HTR-8/SVneo (cell line): ENCODE results near the gene NHS.
A peak's percentile ranks its signal among the peaks of the same experiment; 100 is the strongest.

Experiments
- DNase-seq: peaks from one replicate; pipeline ENCODE4 v3.0.0; 2011; ENCODE audit warnings: low spot score, mixed read lengths; ENCODE audit not compliant: insufficient read length
- FAIRE-seq: peaks from 2 replicates; lab custom pipeline; 2011; peaks lifted over from hg19 to GRCh38; lab: Jason Lieb, UNC

Gene NHS

GRCh38 chrX:17374619-17375366 lies at the start of gene NHS:
Gene NHS (plus strand): TSS chrX:17375200. CDS start chrX:17375758, 558 bp downstream.
- FAIRE-seq (no peak), DNase-seq (peak; percentile 26)

- no peak for DNase-seq
- no peak for FAIRE-seq
Observed at GRCh38 chrX:17328837-17329236, 46.2 kb upstream of the NHS start.

GRCh38 chrX:17336377-17336776 lies 38.6 kb upstream of the NHS start:
- DNase-seq (no peak), FAIRE-seq (no peak)

- DNase-seq (no peak), FAIRE-seq (no peak)
Observed at GRCh38 chrX:17355976-17356375, 19.0 kb upstream of the NHS start.

GRCh38 chrX:17359500-17359899 lies 15.5 kb upstream of the NHS start:
- FAIRE-seq (no peak), DNase-seq (no peak)

- no peak for DNase-seq
- no peak for FAIRE-seq
Observed at GRCh38 chrX:17361620-17362019, 13.4 kb upstream of the NHS start.

GRCh38 chrX:17368002-17368401 lies 7.0 kb upstream of the NHS start:
- no peak for DNase-seq
- no peak for FAIRE-seq

GRCh38 chrX:17369309-17369708 lies 5.7 kb upstream of the NHS start:
- no peak for DNase-seq
- no peak for FAIRE-seq

- FAIRE-seq (no peak), DNase-seq (no peak)
Observed at GRCh38 chrX:17370191-17370590, 4.8 kb upstream of the NHS start.

GRCh38 chrX:17372052-17372451 lies 2.9 kb upstream of the NHS start:
- no peak for DNase-seq
- no peak for FAIRE-seq

- no peak for DNase-seq
- no peak for FAIRE-seq
Observed at GRCh38 chrX:17373337-17373736, 1.7 kb upstream of the NHS start.

GRCh38 chrX:17375367-17375636 lies 302 bp downstream of the NHS start:
- no peak for DNase-seq
- no peak for FAIRE-seq

- FAIRE-seq (no peak), DNase-seq (no peak)
Observed at GRCh38 chrX:17375637-17376430, 834 bp downstream of the NHS start.

GRCh38 chrX:17376431-17377077 lies 1.6 kb downstream of the NHS start:
- no peak for DNase-seq
- FAIRE-seq = no peak

GRCh38 chrX:17377091-17377717 lies 2.2 kb downstream of the NHS start:
- FAIRE-seq = no peak
- DNase-seq = no peak

- FAIRE-seq (no peak), DNase-seq (no peak)
Observed at GRCh38 chrX:17377795-17378194, 2.8 kb downstream of the NHS start.

- FAIRE-seq = no peak
Observed at GRCh38 chrX:17380221-17380620, 5.2 kb downstream of the NHS start.

GRCh38 chrX:17390419-17390850 lies 15.4 kb downstream of the NHS start:
- FAIRE-seq (no peak), DNase-seq (no peak)

More at GRCh38 chrX:17380221-17380620, 5.2 kb downstream of the NHS start:
- no peak for DNase-seq

GRCh38 chrX:17395154-17395553 lies 20.2 kb downstream of the NHS start:
- no peak for FAIRE-seq

GRCh38 chrX:17397074-17397473 lies 22.1 kb downstream of the NHS start:
- DNase-seq = peak; percentile 28
- FAIRE-seq = no peak

More at GRCh38 chrX:17395154-17395553, 20.2 kb downstream of the NHS start:
- no peak for DNase-seq
